GM12872 (cell line): ENCODE results near the gene GNB1.

Source experiments
- CTCF ChIP-seq: IDR thresholded peaks from 3 replicates; pipeline ENCODE4 v1.5.1; 2011; ENCODE audit warnings: low read depth, mild to moderate bottlenecking, low read length, moderate library complexity; ENCODE audit not compliant: insufficient read depth

The GNB1 gene

GRCh38 chr1:1793481-1794244 is 97.2 kb downstream of the GNB1 start:
- no peak for TF ChIP-seq CTCF

GRCh38 chr1:1788646-1789431 is 102.0 kb downstream of the GNB1 start:
- TF ChIP-seq CTCF: peak; percentile 53; the same call in 2 of the 3 replicates

GRCh38 chr1:1788136-1788535 is 102.8 kb downstream of the GNB1 start:
- TF ChIP-seq CTCF: no peak

- no peak for TF ChIP-seq CTCF
Observed at GRCh38 chr1:1786836-1787605, 103.9 kb downstream of the GNB1 start.

- no peak for TF ChIP-seq CTCF
Observed at GRCh38 chr1:1785666-1786065, 105.2 kb downstream of the GNB1 start.

GRCh38 chr1:1784933-1785332 is 106.0 kb downstream of the GNB1 start:
- TF ChIP-seq CTCF: no peak

- TF ChIP-seq CTCF: no peak
Observed at GRCh38 chr1:1783320-1783719, 107.6 kb downstream of the GNB1 start.
